ENCODE measurements around the gene ANKFY1. TPM values are rescaled to one million over a fixed set of nuclear protein-coding genes. Genes with fewer than 3 reads are reported as not detected.
"Not testable (repeated sequence)": the region's sequence is repeated elsewhere in the genome, so short reads cannot be mapped to it uniquely, and the experiment has no call there.

ANKFY1 gene
- total RNA-seq, 1 experiment from 2014 or later, result 15.4 TPM

DNA sequence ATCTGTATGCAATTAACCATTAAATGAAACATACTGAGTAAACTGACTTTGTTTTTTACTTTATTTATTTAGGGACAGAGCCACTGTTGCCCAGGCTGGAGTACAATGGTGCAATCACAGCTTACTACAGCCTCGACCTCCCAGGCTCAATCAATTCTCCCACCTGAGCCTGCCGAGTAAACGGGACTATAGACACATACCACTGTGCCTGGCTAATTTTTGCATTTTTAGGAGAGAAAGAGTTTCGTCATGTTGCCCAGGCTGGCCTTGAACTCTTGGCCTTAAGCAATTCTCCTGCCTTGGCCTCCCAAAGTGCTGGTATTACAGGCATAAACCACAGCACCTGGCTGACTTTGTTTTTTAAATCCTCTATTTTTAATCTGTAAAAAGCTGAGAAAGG, 42.6 kb downstream of the ANKFY1 start:
- DNase-seq (ENCODE audit: low spot score), result no peak

DNA sequence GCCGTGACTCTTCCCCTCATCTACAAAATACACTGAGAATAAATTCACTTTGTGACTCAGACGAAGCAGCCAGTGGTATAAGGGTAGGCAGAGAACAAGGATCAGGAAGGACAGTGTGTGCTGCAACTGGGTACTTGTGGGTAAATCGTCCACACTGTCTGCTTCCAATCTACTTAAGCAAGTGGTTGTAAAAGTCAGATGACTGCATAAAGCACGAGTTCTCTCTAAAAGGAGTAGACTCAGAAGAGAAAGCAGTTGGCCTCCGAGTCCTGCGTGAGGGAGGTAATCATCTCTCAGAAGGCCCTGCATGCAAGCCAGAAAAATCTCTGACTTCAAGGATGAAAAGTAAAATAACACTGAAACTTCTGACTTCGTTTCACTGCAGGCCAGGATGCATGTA, 43.1 kb downstream of the ANKFY1 start:
- DNase-seq (ENCODE audit: low spot score), result no peak

DNA sequence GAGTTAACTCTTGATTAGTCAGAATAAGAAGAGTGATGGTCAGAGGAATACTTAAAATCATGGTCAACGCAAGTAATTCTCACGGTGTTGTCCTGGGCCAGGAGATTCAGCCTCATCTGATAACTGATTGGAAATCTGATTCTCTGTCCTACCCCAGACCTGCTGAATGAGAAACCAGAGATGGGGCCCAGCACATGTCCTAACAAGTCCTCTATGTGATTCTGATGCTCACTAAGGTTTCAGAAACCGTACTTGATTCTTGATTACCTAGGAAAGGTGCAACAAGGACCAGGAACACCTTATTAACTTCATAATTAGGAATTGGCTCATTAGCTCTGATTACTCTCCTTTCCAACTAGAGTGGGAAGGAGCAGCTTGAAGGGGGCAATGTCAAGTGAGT, 44.5 kb downstream of the ANKFY1 start:
- DNase-seq (ENCODE audit: low spot score), result no peak

DNA sequence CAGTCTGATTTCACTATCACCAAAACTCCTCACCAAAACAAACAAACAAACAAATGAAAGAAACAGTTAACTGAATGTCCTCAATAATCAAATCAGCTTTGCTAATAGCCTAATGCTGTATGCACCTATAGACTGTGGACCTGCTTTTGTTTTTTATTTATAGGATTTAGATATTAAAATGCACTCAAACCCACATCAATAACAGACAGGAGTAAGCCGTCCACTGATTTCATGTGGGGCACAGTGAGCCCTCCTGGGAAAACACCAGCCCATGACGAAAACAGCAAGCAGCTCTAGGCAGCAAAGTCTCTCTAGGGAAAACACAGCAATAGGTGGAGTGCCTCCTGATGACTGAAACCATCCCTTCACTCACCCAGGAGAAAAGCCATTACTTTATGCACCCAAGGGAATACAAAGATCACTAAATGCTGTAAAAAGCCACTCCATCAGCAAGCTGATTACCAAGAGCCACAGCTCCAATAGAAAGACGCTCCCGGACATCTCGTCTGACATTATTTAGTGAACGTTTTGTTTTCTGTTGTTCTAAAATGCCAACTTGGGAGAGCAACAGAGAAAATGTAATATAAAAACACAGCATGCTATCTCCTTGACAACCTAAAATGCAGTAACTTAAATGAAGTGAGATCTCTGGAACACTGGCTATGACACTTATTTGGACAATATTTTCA, 47.8 kb downstream of the ANKFY1 start:
- no peak for DNase-seq (ENCODE audit: low spot score)

DNA sequence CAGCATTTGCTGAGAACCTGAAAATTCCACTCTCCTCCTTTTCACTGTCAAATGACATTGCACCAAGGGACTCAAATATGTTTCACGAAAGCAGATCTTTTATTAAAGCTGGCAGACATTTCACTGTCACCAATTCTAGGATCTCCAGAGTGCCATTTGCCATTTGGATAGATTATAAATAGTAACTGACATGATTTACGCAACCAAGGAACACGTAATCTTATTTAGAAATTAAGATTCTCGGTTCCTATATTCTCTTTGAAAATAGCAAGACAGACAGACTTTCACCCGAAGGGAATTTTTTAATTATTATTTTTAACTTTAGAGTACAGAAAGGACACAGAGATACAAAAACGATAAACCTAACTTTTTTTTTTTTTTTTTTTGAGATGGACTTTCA, 49.6 kb downstream of the ANKFY1 start:
- DNase-seq (ENCODE audit: low spot score), result no peak

DNA sequence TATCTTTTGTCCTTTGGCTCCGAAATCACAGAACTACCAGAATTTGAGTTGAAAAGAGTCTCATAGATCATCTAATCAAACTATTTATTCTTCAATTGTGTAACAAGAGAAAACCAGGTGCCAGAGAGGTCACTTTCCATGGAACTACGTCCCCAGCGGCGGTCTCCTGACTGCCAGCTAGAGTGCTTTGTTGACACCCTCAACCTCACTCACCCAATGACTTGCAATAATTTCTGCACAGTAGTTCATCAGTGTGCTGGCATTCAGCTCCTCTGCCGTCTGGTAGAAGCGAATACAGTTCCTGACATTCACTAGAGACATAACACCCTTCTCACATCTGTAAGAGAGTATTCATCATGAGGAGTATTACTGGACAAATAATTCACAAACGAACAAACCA, 54.2 kb downstream of the ANKFY1 start:
- no peak for DNase-seq (ENCODE audit: low spot score)

DNA sequence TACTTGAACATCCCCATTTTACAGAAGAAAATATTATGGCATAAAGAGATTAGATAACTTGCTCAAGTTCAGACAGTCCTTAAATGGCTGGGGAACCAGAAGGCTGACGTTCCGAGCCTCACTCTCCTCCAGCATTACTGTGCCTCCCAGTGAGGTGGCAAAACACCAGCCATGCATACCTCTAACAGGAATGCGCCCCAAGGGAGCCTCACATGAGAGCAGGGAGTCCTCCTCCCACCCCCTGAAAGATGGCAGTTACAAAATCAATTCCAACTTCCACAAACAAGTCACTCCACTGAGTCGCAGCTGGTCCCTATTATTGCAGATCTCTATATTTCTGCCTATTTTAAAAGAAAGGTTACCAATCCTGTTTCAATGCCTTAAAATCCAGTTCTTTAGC, 55.5 kb downstream of the ANKFY1 start:
- DNase-seq (ENCODE audit: low spot score), result no peak

DNA sequence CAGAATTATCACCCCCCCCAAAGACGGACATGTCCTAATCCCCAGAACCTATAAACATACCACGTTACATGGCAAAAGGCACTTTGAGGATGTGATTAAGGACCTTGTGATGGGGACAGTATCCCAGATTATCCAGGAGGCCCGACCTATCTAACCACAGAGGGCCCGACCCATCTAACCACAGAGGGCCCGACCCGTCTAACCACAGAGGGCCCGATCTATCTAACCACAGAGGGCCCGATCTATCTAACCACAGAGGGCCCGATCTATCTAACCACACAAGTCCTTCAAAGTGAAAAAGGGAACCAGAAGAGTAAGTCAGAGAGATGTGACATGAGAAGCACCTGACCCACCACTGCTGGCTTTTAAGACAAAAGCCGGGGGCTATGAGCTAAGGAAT, 56.8 kb downstream of the ANKFY1 start:
- no peak for DNase-seq (ENCODE audit: low spot score)

DNA sequence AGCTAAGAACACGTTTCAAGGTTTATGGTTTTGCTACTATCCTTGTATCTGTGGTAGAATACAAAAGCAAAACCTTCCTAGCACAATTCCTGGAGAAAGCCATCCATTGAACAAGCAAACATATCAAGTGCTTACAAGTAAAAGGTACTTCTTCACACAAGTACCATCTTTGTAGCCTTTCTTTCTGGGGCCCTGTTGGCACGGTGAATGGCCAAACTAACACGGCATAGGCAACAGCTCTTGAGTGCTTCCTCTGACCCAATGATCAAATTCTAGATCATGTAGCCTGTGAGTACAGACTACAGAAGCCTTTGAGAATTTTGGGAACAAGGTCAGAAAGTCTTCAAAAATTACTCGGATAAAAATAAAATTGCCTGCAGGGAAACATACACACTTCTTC, 57.9 kb downstream of the ANKFY1 start:
- no peak for DNase-seq (ENCODE audit: low spot score)

DNA sequence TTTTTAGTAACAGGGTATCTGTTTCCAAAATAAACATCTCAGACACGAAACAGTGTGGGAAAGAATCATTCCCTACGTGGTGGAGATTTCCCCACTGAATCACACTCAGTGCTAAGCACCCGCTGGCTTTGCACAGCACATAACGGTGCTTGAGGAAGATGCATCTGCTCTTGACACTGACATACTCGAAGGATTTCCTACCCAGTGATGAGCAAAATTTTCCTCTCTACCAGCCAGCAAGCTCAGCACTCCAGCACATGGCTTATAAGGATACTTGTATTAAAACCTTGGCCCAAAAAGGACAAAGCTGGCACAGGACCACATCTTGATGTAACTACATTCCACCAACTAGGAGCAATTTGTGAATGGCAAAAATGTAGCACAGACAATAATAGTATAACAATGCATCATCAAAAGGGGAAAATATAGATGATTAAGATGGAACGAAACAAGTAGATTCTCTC, 59.0 kb downstream of the ANKFY1 start:
- DNase-seq (ENCODE audit: low spot score), result no peak

DNA sequence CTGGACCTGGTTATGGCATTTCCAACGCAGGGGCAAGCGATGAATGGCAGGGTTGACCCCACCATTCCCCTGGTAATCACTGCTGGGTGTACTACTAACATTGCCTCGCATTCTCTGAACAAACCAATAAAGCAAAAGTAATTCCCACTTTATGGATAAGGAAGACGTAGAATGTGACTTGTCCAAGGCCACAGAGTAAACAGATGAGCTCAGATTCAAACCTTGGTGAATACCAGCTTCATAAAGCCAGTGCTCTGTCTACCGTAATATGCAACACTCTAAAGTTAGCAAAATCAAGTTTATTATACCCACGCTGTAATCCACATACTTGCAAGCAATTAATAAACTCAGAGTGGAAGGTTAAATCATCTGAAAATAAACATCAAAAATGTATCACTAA, 59.6 kb downstream of the ANKFY1 start:
- no peak for DNase-seq (ENCODE audit: low spot score)

DNA sequence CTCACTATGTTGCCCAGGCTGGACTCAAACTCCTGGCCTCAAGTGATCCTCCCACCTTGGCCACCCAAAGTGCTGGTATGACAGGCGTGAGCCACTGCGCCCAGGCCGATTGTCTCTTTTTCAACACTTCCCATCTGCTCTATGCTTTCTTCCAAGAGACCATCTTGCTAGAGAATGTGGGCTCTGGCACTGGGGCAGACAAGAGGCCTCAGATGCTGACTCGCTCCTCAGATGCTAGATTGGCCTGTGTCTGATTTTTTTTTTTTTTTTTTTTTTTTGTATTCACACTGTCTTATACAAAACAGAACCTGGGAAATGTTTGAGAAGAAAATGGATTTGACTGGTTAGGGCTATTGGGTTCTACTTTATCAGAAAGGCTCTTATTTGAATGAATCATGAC, 62.6 kb downstream of the ANKFY1 start:
- no peak for DNase-seq (ENCODE audit: low spot score)

DNA sequence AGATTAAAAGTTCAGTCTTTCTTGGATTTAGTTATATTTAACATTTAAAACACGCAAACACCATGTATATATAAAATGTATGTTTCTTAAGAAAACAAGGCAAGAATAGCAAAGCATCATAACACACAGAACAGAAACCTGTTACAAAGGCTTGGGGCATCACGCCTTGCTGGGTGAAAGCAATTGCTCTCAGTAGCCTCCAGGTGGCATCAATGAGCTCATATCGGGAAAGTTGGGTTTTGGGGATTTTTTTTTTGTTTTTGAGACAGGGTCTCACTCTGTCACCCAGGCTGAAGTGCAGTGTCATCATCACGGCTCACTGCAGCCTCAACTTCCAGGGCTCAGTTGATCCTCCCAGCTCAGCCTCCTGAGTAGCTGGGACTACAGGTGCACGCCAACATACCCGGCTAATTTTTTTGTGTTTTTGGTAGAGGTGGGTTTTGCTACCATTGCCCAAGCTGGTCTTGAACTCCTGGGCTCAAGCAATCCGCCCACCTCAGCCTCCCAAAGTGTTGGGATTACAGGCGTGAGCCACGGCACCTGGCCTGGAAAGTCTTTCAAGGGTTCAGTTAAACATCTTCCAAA, 63.9 kb downstream of the ANKFY1 start:
- peak; percentile 39 for DNase-seq (ENCODE audit: low spot score)

DNA sequence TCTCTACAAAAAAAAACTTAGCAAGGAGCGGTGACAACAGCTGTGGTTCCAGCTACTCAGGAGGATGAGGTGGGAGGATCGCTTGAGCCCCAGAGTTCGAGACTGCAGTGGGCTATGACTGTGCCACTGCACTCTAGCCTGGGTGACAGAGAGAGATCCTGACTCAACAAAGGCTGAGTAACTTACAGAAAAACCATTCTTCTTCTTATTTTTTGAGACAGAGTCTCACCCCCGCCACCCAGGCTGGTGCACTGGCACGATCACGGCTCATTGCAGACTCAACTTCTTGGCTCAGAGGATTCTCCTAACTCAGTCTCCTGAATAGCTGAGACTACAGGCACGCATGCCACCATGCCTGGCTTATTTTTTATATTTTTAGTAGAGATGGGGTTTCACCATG, 64.8 kb downstream of the ANKFY1 start:
- DNase-seq (ENCODE audit: low spot score), result no peak

DNA sequence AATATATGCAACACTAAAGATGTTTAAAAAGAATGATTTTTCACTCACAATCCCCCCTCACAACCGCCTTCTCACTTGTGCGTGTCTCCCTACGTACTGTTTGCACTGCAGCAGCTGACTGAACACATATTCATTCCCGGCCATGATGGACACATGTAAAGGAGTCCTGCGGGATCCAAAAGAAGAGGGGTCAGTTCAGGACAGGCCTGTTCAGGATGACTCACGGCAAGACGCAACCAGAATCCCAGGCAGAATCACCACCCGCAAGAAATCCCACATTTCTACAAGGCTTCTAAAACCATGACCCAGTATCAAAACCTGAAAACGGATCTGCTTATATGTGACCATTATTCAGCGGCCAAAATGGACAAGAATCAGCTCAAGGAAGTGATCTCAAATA, 68.5 kb downstream of the ANKFY1 start:
- DNase-seq (ENCODE audit: low spot score), result no peak

DNA sequence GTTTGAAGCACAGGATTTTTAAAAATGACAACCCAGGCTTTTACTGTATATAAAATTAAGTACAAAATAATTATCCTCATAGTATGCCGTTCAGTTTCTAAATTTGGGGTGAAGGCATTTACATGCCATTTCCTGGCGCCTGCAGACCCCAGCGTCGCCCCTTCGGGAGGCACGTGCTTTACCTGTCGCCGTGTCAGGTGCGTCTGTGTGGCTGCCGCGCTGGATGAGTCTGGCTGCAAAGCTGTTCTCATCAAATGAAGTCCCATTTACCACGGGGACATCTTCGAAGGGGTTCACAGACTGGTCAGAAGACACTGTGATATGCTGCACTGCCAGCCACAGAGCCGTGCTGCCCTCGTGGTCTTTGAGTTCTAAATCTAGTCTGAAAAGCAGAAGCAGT, 69.0 kb downstream of the ANKFY1 start:
- no peak for DNase-seq (ENCODE audit: low spot score)

DNA sequence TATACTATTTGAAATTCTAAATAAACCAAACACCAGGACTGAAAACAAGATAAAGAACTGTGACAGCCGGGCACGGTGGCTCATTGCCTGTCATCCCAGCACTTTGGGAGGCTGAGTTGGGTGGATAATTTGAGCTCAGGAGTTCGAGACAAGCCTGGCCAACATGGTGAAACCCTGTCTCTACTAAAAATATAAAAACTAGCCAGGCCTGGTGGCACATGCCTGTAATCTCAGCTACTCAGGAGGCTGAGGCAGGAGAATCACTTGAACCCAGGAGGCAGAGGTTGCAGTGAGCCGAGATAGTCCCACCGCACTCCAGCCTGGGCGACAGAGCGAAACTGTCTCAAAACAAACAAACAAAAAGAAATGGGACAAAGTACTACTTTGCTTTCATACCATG, 73.0 kb downstream of the ANKFY1 start:
- DNase-seq (ENCODE audit: low spot score), result not testable (repeated sequence)

DNA sequence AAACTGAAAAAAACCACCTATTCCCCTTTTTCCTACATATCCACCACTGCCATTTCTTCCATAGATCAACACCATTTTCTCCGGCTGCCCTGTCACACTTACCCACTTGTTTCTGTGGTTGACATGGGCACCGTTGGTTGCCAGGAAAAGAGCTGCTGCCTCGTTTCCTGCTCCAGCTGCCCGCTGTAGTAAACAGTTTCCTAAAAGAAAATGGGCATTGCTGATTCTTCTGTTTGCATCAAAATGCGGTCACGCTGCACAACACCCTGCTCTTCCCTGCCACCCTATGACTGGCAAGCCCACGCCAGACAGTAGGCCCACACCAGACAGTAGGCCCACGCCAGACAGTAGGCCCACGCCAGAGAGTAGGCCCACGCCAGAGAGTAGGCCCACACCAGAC, 74.5 kb downstream of the ANKFY1 start:
- DNase-seq (ENCODE audit: low spot score), result no peak

DNA sequence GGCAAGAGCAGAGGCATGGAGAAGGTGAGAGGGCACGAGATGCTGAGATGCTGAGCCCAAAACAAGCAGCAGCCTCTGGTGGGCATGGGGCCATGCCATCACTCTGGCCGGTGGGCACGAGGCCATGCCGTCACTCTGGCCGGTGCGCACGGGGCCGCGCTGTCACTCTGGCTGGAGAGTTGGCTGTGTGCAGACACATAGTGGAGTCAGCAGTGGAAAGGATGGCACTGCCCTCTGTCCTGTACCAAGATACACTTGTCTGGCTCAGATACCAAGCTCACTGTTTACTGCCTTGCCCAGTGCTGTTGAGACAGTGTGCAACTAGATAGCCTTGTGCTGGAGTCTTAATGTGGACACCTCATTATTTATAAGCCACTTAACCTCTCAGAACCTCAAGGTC, 75.7 kb downstream of the ANKFY1 start:
- no peak for DNase-seq (ENCODE audit: low spot score)

DNA sequence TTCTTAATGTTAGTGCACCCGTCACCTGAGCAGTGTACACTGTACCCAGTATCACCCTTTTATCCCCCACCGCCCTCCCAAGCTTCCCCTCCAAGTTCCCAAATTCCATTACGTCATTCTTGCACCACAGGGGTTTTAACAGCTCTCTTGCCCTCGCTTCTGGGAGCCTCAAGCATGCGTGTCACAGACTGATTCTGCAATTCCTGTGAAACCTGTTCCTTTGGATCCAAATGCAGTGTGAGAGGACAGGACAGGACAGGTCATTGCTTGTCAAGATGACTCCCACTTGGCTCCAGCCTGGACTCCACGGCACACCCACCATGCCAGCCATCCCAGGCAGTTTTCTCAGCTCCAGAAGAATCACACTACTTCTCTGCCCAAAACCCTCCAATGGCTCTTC, 76.7 kb downstream of the ANKFY1 start:
- no peak for DNase-seq (ENCODE audit: low spot score)

DNA sequence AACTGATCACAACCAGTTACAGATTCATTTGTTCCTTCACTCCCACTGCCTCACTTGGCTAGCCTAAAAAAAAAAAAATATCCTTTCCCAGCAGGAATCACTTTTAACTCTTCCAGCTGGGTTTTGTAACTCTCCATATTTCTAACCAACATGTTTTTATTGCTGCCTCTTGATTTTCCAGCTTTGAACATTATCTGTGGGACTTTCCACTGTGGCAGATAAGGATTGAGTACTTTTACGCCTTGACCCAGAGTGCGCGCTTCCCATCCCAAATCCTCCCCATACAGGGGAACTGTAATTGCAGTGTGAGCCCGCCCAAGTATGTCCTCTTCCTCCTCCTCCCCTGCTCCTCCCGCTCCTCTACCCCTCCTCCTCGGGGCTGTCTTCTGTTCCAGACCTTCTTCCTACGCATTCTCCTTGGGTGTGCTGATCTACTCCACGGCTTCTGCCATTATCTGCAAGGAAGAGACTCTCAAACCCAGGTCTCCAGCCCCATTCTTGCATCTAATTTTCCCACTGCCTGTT, 77.4 kb downstream of the ANKFY1 start:
- no peak for DNase-seq (ENCODE audit: low spot score)

DNA sequence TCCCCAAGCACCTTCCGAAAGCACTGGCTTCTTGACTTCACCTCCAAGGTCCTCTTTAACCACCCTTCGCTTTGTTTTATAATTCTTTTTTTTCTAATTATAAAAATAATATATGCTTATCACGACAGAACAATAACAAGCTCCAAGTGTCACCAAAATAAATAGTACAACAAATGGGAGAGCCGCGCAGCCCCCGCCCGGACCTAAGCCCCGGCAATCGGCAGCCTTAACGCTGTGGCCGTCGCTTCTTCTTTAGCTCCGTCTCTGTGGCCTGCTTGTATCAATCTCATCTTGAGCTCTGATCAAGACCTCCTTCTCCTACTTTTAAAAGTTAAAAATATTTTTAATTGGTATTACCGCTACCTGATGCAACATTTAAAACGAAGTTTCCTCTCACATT, 78.1 kb downstream of the ANKFY1 start:
- no peak for DNase-seq (ENCODE audit: low spot score)

DNA sequence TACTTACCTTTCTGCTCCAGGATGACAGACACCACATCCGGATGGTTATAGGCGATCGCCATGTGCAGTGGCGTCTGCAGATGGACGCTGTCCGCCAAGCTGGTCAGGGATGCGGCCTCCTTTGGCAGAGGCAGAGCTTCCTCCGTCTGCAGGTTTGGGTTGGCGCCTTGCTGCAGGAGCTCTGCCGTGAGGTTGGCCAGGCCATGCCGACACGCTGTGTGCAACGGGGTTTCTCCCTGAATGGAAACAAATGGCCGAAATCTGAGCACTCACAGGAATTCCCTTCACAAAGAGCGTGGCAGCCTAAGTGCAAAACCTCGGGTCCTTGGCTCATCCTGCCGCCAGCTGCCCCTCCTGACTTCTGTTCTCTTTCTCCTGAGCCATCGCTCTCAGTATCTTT, 79.0 kb downstream of the ANKFY1 start:
- no peak for DNase-seq (ENCODE audit: low spot score)

DNA sequence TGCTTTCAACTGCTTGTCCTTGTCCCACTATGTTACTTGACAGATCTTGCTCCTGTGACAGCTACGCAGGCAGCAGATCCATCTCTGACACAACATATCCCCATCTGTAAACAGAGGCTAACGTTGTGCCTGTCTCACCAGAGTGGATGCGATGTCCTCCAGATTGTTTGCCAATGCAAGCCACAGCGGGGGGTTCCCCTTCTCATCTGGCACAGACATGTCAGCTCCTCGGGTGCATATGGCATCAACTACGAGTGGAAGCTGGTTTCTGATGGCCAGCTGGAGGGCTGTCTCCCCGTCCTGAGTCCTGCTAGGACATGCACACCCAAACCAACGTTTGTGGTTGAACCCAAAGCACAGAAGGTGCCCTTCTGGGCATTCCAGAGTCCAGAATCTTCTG, 81.7 kb downstream of the ANKFY1 start:
- no peak for DNase-seq (ENCODE audit: low spot score)

All from HT-29 (cell line).